Limb (tissue), 2 donors: ENCODE results near the gene PAK1IP1.
A peak's percentile ranks its signal among the peaks of the same experiment; 100 is the strongest.
"Not testable (repeated sequence)": the region's sequence is repeated elsewhere in the genome, so short reads cannot be mapped to it uniquely, and the experiment has no call there.

Experiments
- DNase-seq, 2 donors: peaks; one replicate each; pipeline ENCODE4 v3.0.0-alpha.2; 2016; ENCODE audit errors: extremely low spot score in 2 of 2

The PAK1IP1 gene

DNA sequence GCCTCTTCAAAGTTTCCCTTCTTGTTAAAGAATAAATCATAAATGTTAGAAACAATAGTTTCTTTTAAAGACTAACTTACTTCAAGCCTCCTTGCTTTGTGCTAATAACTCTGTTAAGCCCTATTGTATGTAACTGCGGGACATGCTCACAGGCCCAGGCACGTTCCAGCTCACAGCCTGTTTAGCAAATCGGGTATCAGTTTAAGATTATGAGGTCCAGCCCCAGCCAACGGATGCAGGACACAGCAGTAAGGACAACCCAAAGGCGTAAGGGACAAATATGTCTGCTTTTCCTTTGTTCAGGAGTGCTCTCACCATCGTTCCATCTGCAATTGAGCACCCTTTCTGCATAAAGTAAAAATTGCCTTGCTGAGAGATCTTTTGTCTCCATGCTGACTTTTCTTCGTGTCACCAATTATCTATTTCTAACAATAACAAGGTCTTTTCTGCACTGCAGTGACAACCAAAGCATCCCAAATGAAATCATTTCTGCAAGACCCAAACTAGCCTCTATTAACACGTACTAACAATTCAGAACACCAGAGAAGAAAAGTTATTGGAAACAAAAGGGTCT lies 1.7 kb upstream of the PAK1IP1 start:
- no peak for DNase-seq

DNA sequence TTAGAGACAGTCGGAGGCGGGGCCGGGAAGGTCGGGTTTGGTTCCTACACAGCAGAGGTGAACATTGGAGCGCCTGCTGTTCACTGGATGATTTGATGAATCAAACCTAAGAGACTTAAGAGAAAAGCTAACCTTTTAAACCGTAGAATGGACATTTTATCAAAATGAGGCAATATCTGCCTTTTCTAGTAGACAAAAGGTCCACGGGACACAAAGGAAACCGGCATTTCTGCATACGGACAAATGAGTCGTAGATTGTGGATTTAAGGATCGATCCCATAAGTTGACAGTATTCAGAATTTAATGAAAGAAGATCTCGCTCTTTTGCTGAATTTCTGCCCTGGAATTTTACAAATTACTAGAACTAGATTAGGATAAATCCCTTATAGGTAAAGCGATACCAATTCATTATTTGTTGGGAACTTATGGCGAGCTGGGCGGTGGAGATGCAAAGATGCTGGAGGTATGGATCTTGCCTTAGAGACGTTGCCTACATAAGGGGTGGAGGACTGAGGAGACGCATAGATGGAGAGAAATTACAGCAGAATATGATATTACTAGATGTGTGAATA lies 400 bp downstream of the PAK1IP1 start:
- no peak for DNase-seq

DNA sequence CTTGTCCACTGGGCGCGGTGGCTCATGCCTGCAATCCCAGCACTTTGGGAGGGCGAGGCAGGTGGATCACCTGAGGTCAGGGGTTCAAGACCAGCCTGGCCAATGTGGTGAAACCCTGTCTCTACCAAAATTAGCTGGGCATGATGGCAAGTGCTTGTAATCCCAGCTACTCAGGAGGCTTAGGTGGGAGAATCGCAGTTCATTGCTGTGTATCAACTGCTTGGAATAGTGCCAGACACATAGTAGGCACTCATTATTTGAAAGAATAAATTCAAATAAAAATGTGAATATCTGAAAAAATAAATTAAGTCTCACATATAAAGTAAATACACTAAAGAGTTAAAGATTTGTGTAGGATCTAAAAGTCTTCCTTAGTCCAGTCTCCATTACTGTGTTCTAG lies 1.9 kb downstream of the PAK1IP1 start:
- no peak for DNase-seq

DNA sequence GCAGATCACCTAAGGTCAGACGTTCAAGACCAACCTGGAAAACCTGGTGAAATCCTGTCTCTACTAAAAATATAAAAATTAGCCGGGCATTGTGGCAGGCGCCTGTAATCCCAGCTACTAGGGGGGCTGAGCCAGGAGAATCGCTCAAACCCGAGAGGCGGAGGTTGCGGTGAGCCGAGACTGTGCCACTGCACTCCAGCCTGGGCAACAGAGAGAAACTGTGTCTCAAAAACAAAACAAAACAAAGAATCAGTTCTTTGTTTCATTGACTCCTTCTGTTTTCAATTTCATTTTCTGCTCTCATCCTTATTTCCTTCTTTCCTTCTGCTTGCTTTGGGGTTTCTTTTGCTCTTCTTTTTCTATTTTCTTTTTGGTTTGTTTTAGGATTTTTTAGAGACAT lies 19.2 kb downstream of the PAK1IP1 start:
- no peak for DNase-seq

DNA sequence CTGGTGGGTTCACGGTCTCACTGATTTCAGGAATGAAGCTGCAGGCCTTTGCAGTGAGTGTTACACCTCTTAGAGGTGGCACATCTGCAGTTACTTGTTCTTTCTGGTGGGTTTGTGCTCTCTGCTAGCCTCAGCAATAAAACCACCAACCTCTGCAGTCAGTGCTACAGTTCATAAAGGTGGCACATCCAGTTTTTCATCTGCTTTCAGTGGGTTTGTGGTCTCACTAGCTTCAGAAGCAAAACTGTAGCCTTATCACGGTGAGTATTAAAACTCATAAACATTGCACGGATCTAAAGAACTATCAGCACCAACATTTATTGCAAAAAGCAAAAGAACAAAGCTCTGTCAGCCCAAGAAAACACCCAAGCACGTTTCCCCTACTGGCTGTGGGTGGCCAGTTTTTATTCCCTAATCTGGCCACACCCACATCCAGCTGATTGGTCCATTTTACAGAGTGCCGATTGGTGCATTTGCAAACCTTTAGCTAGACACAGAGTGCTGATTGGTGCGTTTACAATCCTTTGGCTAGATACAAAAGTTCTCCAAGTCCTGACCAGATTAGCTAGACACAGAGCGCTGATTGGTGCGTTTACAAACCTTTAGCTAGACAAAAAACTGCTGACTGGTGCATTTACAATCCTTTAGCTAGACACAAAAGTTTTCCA lies 24.7 kb downstream of the PAK1IP1 start:
- DNase-seq = no peak

DNA sequence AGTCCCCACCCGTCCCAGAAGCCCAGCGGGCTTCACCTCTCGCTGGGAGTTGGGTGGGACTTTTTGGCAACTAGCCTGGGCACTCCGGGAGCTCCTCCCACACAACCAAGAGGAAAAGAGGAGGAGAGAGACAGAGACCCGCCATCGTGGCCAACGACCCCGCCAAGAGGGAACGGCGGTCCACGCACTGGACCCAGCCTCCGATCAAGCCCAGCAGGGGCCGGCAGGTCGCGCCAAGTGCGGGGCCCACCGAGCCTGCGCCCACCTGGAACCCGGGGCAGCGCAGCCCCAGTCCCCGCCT lies 25.1 kb downstream of the PAK1IP1 start:
- DNase-seq = no peak

DNA sequence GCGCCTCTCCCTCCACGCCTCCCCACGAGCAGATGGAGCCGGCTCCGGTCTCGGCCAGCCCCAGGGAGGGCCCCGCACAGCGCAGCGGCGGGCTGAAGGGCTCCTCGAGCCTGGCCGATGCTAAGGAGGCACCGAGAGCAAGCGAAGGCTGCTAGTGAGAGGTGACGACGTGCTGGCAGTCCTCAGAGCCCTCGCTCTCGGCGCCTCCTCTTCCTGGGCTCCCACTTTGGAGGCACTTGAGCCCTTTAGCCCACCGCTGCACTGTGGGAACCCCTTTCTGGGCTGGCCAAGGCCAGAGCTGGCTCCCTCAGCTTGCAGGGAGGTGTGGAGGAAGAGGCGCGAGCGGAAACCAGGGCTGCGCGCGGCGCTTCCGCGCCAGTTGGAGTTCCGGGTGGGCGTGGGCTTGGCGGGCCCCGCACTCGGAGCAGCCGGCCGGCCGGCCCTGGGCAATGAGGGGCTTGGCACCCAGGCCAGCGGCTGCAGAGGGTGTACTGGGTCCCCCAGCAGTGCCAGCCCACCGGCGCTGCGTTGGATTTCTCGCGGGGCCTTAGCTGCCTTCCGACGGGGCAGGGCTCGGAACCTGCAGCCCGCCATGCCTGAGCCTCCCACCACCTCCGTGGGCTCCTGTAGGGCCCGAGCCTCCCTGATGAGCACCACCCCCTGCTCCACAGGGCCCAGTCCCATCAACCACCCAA lies 25.6 kb downstream of the PAK1IP1 start:
- peak in 1 of 2 donors; percentile 67 for DNase-seq

DNA sequence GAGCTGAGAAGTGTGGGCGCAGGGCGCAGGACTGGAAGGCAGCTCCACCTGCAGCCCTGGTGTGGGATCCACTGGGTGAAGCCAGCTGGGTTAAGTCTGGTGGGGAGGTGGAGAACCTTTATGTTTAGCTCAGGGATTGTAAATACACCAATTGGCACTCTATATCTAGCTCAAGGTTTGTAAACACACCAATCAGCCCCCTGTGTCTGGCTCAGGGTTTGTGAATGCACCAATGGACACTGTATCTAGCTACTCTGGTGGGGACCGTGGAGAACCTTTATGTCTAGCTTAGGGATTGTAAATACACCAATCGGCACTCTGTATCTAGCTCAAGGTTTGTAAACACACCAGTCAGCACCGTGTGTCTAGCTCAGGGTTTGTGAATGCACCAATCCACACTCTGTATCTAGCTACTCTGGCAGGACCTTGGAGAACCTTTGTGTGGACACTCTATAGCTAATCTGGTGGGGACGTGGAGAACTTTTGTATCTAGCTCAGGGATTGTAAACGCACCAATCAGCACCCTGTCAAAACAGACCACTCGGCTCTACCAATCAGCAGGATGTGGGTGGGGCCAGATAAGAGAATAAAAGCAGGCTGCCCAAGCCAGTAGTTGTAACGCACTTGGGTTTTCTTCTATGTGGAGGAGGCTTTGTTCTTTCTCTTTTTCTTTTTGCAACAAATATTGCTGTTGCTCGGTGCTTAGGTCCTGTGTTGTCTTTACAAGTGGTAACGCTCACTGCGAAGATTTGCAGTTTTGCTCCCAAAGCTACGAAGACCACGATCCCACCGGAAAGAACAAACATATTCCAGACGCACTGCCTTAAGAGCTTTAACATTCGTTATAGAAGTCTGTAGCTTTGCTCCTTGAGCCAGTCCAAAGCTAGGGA lies 26.4 kb downstream of the PAK1IP1 start:
- DNase-seq = not testable (repeated sequence)

DNA sequence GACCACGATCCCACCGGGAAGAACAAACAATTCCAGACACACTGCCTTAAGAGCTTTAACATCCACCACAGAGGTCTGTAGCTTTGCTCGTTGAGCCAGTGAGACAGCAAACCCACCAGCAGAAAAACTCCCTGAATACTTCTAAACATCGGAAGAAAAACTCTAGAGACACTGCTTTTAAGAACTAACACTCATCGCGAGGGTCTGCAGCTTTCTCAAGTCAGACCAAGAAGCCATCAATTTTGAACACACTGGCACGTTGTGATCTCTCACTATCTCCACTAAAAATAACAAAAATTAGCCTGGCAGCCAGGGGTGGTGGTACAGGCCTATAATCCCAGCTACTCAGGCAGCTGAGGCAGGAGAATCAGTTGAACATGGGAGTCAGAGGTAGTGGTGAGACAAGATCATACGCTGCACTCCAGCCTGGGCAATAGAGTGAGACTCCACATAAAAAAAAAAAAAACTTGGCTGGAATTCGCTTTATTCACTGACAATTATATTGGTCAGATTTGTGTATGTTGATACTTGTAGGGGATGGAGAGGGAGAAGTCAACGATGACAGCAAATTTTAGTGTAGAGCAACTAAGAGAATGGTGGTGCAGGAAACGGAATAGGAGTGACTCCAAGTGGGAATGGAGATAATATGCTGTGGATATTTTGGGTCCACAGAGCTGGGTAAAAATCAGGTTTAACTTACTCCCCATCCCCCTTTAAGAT lies 27.2 kb downstream of the PAK1IP1 start:
- DNase-seq = no peak

DNA sequence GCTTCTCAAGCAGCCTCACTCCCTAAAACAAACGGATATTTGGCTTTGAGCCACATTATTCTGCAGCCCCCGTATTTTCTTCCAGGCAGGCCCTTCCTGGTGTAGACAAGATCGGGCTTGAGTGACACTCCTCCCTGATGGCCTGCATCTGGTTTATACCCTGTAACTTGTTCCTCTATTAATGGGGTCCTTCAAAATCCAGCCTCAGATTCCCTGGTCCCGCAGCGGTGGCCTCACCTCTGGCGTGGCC lies 27.7 kb downstream of the PAK1IP1 start:
- no peak for DNase-seq

DNA sequence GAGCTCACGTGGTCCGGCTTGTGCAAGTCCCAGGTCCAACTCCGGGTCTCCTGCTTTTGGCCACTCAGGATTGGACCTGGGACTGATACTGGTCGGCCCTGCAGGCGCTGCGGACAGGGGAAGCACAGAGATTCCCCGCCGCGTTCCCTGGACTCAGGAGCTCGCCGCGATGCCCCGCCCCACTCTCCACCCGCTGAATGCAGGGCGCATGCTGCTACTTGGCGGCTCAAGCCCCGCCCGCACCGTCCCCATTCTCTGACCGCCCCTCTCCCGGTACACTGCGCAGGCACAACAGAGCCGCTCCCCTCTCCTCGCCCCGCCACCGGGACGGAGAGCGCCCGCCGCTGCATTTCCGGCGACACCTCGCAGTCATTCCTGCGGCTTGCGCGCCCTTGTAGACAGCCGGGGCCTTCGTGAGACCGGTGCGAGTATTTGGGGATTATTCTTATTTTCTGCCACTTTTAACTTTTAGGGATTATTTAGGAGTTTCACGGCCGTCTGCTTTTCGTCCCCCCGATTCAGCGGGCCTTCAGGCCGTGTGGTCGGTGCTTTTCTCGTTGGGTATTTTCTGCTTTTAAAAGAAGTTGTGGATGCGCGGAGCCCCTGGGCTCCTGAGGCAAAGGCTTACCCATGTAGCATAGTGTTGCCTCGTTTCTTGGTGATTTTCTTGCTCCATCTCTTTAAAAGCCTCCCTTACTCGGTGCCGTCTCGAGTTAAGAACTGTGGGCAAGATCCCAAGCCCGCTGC lies 28.2 kb downstream of the PAK1IP1 start, which contains the start of gene TMEM14C:
TSS of gene TMEM14C (plus strand) at position 251 of the 747 bp plus-strand sequence. CDS start 1,544 bp downstream, outside the sequence.
- peak; percentile 98 for DNase-seq

DNA sequence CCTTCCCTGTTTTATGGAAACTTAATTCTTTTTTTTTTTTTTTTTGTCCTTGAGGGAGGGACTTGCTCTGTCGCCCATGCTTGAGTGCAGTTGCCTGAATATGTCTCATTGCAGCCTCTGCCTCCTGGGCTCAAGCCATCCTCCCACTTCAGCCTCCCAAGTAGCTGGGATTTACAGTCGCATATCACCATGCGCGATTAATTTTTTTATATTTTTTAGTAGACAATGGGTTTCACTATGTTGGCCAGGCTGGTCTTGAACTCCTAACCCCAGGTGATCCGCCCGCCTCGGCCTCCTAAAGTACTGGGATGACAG lies 28.8 kb downstream of the PAK1IP1 start:
- DNase-seq = no peak

DNA sequence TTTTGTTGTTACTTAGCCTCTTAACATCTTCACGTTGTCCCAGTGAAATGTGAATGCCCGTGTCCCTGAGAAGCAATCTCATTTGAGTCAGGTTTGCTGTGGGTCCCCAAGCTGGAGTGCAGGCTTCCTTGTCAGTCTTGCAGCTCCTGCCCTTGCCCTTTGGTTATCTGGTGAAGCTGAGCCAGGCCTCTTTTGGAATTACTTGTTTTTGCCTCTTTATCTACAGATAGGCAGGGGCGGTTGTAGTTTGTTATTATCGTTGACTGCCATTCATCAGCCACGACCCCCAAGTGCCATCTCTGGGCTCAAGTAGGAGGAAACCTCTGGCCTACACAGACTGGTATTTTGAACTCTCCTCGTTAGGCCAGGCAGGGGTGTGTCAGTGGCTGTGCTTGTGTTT lies 30.3 kb downstream of the PAK1IP1 start:
- DNase-seq = no peak

DNA sequence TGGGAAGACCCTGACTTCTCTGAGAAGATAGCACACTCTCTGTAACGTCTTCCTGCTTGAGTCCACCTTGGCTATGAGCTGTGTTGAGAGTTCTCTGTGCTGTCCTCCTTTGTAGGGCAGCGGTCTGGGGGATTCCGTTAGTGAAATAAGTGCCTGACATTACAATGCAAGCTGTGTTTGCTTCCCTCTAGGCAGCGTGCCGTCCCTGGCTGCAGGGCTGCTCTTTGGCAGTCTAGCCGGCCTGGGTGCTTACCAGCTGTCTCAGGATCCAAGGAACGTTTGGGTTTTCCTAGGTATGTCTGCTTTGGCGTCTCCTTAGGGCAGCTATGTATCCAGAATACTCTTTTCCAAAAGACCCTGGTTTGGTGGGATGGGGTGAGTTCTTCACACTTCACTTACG lies 30.9 kb downstream of the PAK1IP1 start:
- no peak for DNase-seq

DNA sequence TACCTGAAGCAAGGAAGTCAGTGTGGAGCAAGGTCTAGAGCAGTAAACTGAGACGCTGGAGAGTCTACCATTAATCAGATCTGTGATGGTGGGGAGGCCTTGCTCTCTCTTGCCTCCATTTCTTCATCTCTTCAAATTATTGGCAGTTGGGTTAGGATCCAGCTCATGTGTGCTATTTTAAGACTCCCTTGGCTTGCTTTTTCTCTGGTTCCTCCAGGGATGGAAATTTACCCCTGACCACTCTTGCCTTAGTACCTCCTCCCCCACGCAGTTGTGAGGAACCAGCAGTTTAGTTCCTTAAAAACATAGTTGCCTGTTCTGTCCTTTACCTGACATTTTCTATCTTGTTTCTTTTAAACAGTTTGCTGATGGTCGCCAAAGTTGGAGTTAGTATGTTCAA lies 35.5 kb downstream of the PAK1IP1 start:
- DNase-seq = no peak

DNA sequence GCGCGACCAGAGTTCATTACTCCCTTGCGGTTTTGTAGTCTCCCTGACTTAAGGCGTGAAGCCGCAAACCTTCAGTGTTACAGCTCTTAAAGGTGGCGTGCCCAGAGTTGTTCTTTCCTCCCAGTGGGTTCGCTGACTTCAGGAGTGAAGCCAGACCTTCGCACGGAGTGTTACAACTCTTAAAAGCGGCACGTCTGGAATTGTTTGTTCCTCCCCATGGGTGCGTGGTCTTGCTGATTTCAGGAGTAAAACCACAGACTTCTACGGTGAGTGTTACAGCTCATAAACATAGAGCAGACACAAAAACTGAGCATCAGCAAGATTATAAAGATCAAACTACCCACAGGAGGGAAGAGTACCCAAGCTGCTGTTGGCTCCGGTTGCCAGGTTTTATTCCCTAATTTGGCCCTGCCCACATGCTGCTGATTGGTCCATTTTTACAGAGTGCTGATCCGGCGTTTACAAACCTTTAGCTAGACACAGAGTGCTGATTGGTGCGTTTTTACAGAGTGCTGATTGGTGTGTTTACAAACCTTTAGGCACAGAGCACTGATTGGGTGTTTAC lies 38.5 kb downstream of the PAK1IP1 start:
- DNase-seq = no peak

DNA sequence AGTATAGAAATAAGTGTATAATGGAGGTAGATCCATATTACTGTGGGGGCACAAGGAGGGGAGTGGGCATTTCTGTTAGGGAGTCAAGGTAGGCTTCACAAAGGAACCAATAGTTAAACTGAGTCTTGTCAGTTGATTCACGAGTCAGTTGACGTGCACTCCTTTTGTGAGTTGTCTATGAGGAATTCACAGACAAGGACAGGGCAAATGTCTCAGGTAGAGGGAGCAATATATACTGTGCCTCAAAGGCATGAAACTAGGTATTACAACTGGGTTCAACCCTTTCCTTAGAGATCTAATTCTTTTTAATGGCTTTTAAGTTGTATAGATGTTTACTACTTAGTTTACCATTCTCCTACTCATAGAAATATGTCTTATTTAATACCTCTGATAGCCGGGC lies 39.1 kb downstream of the PAK1IP1 start:
- no peak for DNase-seq

DNA sequence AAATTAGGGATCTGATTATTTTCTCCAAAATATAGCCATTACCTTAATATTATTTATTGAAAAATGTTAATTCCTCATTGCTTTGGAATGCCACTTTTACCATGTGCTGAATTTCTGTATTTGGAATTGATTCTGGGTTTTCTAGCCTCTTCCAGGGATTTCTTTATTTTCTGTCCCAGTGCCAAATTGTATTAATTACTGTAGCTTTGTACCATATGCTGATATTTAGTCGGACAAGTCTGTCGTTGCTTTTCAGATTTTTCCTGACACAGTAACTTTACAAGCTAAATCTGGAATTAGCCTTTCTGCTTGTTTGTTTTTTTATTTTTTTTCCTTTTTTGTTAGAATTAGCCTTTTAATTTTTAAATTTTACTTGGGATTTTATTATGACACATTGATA lies 42.0 kb downstream of the PAK1IP1 start:
- no peak for DNase-seq

DNA sequence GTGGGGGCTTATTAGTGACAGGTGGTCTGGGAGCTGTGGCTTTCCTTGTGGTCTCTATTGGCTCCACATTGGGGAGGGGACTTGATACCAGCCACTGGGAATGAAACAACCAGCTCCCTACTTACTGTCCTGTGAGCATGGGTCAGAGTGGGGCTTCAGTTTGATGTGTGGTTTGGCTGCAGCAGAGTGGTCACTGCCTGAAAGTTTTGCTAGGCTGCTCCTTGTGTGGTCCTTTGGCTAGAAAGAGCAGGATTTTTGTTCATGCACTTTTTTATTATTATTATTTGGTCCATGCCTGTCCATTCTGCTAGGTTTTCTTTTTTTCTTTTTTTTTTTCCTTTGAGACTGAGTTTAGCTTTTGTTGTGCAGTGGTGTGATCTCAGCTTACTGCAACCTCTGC lies 45.3 kb downstream of the PAK1IP1 start:
- no peak for DNase-seq

DNA sequence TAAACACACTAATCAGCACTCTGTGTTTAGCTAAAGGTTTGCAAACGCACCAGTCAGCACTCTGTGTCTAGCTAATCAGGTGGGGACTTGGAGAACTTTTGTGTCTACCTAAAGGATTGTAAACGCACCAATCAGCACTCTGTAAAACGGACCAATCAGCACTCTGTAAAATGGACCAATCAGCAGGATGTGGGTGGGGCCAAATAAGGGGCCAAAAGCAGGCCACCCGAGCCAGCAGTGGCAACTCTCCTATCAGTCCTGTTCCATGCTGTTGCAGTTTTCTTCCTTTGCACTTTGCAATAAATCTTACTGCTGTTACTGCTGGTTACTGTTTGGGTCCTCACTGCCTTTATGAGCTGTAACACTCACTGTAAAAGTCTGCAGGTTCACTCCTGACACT lies 46.9 kb downstream of the PAK1IP1 start:
- not testable (repeated sequence) for DNase-seq

DNA sequence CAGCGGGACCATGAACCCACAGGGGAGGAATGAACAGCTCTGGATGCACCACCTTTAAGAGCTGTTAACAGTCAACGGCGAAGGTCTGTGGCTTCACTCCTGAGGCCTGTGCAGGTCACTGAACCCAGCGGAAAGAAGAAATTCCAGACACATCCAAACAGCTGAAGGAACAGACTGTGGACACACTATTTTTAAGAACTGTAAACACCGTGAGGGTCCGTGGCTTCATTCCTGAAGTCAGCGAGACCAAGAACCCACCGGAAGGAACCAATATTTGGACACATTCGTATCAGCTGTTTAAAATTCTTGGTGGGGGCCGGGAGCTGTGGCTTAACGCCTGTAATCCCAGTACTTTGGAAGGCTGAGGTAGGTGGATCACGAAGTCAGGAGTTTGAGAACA lies 47.5 kb downstream of the PAK1IP1 start:
- DNase-seq = no peak
